Upper lobe of left lung (tissue), 6 donors: ENCODE data around the gene PSAP. TPM values are rescaled to one million over a fixed set of nuclear protein-coding genes. Genes with fewer than 3 reads are reported as not detected.
"Not testable (repeated sequence)": the region's sequence is repeated elsewhere in the genome, so short reads cannot be mapped to it uniquely, and the experiment has no call there.

Experiments used
- ATAC-seq, 2 donors: fragments of 200-7000 bp; cut with Tn5 transposase; one replicate each; pipeline ENCODE4 v1.9.1; 2022; ENCODE audit warnings: mild to moderate bottlenecking in 2 of 2, moderate library complexity in 2 of 2; ENCODE audit not compliant: low FRiP score in 2 of 2
- DNase-seq, 2 donors: peaks; one replicate each; pipeline ENCODE4 v3.0.0-alpha.2; 2019 to 2020
- H3K27ac ChIP-seq, 4 donors: fragments of 200-600 bp; sonication (generic); one replicate each; pipeline ENCODE4 v1.5.1; 2016 to 2019
- H3K27me3 ChIP-seq, 4 donors: fragments of 200-600 bp; sonication (generic); one replicate each; pipeline ENCODE4 v1.5.1; 2017 to 2019
- H3K36me3 ChIP-seq, 4 donors: fragments of 200-600 bp; sonication (generic); one replicate each; pipeline ENCODE4 v1.5.1; 2016 to 2019
- H3K4me1 ChIP-seq, 4 donors: fragments of 200-600 bp; sonication (generic); one replicate each; pipeline ENCODE4 v1.5.1; 2018 to 2019
- H3K4me3 ChIP-seq, 4 donors: fragments of 200-600 bp; sonication (generic); one replicate each; pipeline ENCODE4 v1.5.1; 2017 to 2019; ENCODE audit warnings: mild to moderate bottlenecking in 2 of 4, moderate library complexity in 1 of 4
- H3K9me3 ChIP-seq, 4 donors: fragments of 200-600 bp; sonication (generic); one replicate each; pipeline ENCODE4 v1.5.1; 2018 to 2019
- CTCF ChIP-seq, 6 experiments: fragments of 450-650 bp in 4 of 6; fragments of 200-600 bp in 2 of 6; sonication (generic) in 2 of 6; IDR thresholded peaks; one replicate each; pipeline ENCODE4 v1.5.1; 2016 to 2019; ENCODE audit warnings: antibody characterized with exemption in 6 of 6
- EP300 ChIP-seq, 4 donors: sonication (generic); formaldehyde crosslinking; IDR thresholded peaks; one replicate each; pipeline ENCODE4 v1.5.1; 2017; ENCODE audit warnings: antibody characterized with exemption in 4 of 4, control low read depth in 2 of 4
- POLR2A ChIP-seq, 4 donors: fragments of 450-650 bp; IDR thresholded peaks; one replicate each; pipeline ENCODE4 v1.5.1; 2016 to 2017; ENCODE audit warnings: antibody characterized with exemption in 4 of 4, mild to moderate bottlenecking in 2 of 4
- POLR2AphosphoS5 ChIP-seq, 2 donors: sonication (generic); formaldehyde crosslinking; IDR thresholded peaks; one replicate each; pipeline ENCODE4 v1.5.1; 2017; ENCODE audit warnings: antibody characterized with exemption in 2 of 2
- WGBS, 2 donors: methylation state at CpG; one replicate each; pipeline ENCODE4 v1.1.5; 2017 to 2018; 5-methylcytosine and 5-hydroxymethylcytosine counted together
- total RNA-seq, 6 donors: library from RNA; depleted of rRNA in 4 of 6; stranded (reverse); fragments of >200 nt in 4 of 6; gene quantifications; one replicate each; pipeline versions ENCODE4 v1.1.0 to v1.2.1, GENCODE V29; 2016 to 2021
- donor health status: DM: no; HTN: no; CAD: no; lungs with moderate emphysema.
- donor health status: DM: no; HTN: yes; CAD: no; lungs with severe emphysema.

PSAP gene
- 1,000 to 10,000 TPM in 3 of 6 donors, 100 to 1,000 TPM in 3; 776 to 2,056 (median 1,236) TPM for total RNA-seq

GRCh38 chr10:71850743-71851464 lies at the start of gene PSAP:
TSS of gene PSAP (minus strand) at chr10:71851251. CDS start at chr10:71851221, 30 bp downstream.
- ATAC-seq (peak; percentile 98 to 99), DNase-seq (peak; percentile 99)
- peaks cover 22 to 48% (median 27%) of the 10 kb centered on the region in 4 donors for H3K4me1 ChIP-seq
- TF ChIP-seq CTCF (IDR thresholded peaks at IDR 0.05) (peak in 1 of 6 experiments; percentile 24), POLR2AphosphoS5 (IDR thresholded peaks at IDR 0.05) (peak; percentile 98 to 99), POLR2A (IDR thresholded peaks at IDR 0.05) (peak in 3 of 4 donors; percentile 96 to 100 (median 99)), EP300 (IDR thresholded peaks at IDR 0.05) (peak in 1 of 4 donors; percentile 86)
- no peaks in the 10 kb centered on the region for H3K27me3 ChIP-seq
- no peaks in the 10 kb centered on the region for H3K36me3 ChIP-seq
- peak within 1 kb of the TSS; percentile 67 to 100 (median 86) for H3K4me3 ChIP-seq
- 0% methylated on average over 12 to 37 of the region's 49 CpGs for WGBS, 2 donors
- peak within 1 kb of the TSS; percentile 98 to 99 (median 98) for H3K27ac ChIP-seq
- no peaks in the 10 kb centered on the region for H3K9me3 ChIP-seq

- no peak for ATAC-seq
- Histone ChIP-seq H3K9me3 (no peaks in the 10 kb centered on the region), H3K27ac (peak overlapping the region in 1 of 4 donors; percentile 37), H3K27me3 (no peaks in the 10 kb centered on the region), H3K36me3 (no peaks in the 10 kb centered on the region), H3K4me1 (peaks cover 0 to 16% (median 8%) of the 10 kb centered on the region in 4 donors), H3K4me3 (no peak overlapping the region)
- TF ChIP-seq POLR2AphosphoS5 (IDR thresholded peaks at IDR 0.05), result no peak
- TF ChIP-seq CTCF (IDR thresholded peaks at IDR 0.05), result no peak
- no peak for TF ChIP-seq EP300 (IDR thresholded peaks at IDR 0.05)
- TF ChIP-seq POLR2A (IDR thresholded peaks at IDR 0.05), result no peak
- DNase-seq, result no peak
- WGBS, 2 donors, result 93% methylated on average over 3 to 14 of the region's 14 CpGs
Measured at GRCh38 chr10:71900441-71901180, 49.6 kb upstream of the PSAP start.

GRCh38 chr10:71899665-71900412 lies 48.8 kb upstream of the PSAP start:
- H3K4me3 ChIP-seq, result no peak overlapping the region
- H3K27me3 ChIP-seq, result no peaks in the 10 kb centered on the region
- H3K9me3 ChIP-seq, result no peaks in the 10 kb centered on the region
- H3K27ac ChIP-seq, result peak overlapping the region; percentile 63 to 75 (median 68)
- 57 to 67% methylated on average over 1 to 3 of the region's 3 CpGs for WGBS, 2 donors
- no peak for TF ChIP-seq EP300 (IDR thresholded peaks at IDR 0.05)
- no peak for TF ChIP-seq POLR2A (IDR thresholded peaks at IDR 0.05)
- no peak for TF ChIP-seq POLR2AphosphoS5 (IDR thresholded peaks at IDR 0.05)
- no peak for TF ChIP-seq CTCF (IDR thresholded peaks at IDR 0.05)
- ATAC-seq (peak in 1 of 2 donors; percentile 82), DNase-seq (peak in 1 of 2 donors; percentile 79)
- peaks cover 0 to 16% (median 8%) of the 10 kb centered on the region in 4 donors for H3K4me1 ChIP-seq
- H3K36me3 ChIP-seq, result no peaks in the 10 kb centered on the region

- H3K9me3 ChIP-seq, H3K27me3 ChIP-seq, DNase-seq, ATAC-seq, H3K27ac ChIP-seq, H3K36me3 ChIP-seq, H3K4me3 ChIP-seq: not testable (repeated sequence)
- 86 to 97% methylated on average over 5 of the region's 5 CpGs for WGBS, 2 donors
- H3K4me1 ChIP-seq, result peaks cover 0 to 16% (median 8%) of the 10 kb centered on the region in 4 donors
Measured at GRCh38 chr10:71898346-71898745, 47.3 kb upstream of the PSAP start.

- Histone ChIP-seq H3K9me3 (no peaks in the 10 kb centered on the region), H3K4me3 (no peak overlapping the region), H3K27ac (no peak overlapping the region), H3K4me1 (peaks cover 7 to 24% (median 13%) of the 10 kb centered on the region in 4 donors), H3K36me3 (no peaks in the 10 kb centered on the region), H3K27me3 (no peaks in the 10 kb centered on the region)
- TF ChIP-seq POLR2A (IDR thresholded peaks at IDR 0.05), result no peak
- TF ChIP-seq POLR2AphosphoS5 (IDR thresholded peaks at IDR 0.05), result no peak
- TF ChIP-seq CTCF (IDR thresholded peaks at IDR 0.05), result no peak
- TF ChIP-seq EP300 (IDR thresholded peaks at IDR 0.05), result no peak
- DNase-seq (no peak), ATAC-seq (no peak)
- WGBS, 2 donors, result 62 to 68% methylated on average over 8 of the region's 8 CpGs
Measured at GRCh38 chr10:71893920-71894319, 42.9 kb upstream of the PSAP start.
